ENCODE data around the gene LRRK1.

LRRK1 gene

GRCh38 chr15:101055411-101055810, 136.3 kb downstream of the LRRK1 start:
- Histone ChIP-seq H3K9me2 (ENCODE audit: low read depth, low read length) (no peaks in the 10 kb centered on the region), H3K27me3 (ENCODE audit: insufficient read depth, low read length) (no peaks in the 10 kb centered on the region), H4K20me1 (ENCODE audit: insufficient read depth, low read length) (no peaks in the 10 kb centered on the region), H3K9ac (ENCODE audit: low read length) (no peak overlapping the region), H3K4me3 (ENCODE audit: low read depth, low read length, poor library complexity, severe bottlenecking) (no peak overlapping the region), H3F3A (ENCODE audit: insufficient read depth, low read length) (no peaks in the 10 kb centered on the region), H3K36me3 (ENCODE audit: insufficient read depth, low read length) (peaks cover 100% of the 10 kb centered on the region), H3K79me2 (ENCODE audit: insufficient read depth, low read length) (no peaks in the 10 kb centered on the region), H3K4me2 (ENCODE audit: low read length) (no peak overlapping the region), H3K27ac (ENCODE audit: low read depth, low read length, poor library complexity, severe bottlenecking) (no peak overlapping the region), H3K4me1 (ENCODE audit: insufficient read depth, low read length, severe bottlenecking) (no peaks in the 10 kb centered on the region), H3K9me3 (ENCODE audit: low read length) (no peaks in the 10 kb centered on the region), H2AFZ (ENCODE audit: low read length) (no peak overlapping the region)
- TF ChIP-seq CTCF (IDR thresholded peaks at IDR 0.05; ENCODE audit: low read length) (no peak), EZH2 (IDR thresholded peaks at IDR 0.05; ENCODE audit: borderline replicate concordance, low read length) (no peak)

GRCh38 chr15:101056366-101057334, 137.5 kb downstream of the LRRK1 start:
- Histone ChIP-seq H3K9me2 (ENCODE audit: low read depth, low read length) (no peaks in the 10 kb centered on the region), H3K4me3 (ENCODE audit: low read depth, low read length, poor library complexity, severe bottlenecking) (no peak overlapping the region), H3F3A (ENCODE audit: insufficient read depth, low read length) (no peaks in the 10 kb centered on the region), H3K4me2 (ENCODE audit: low read length) (no peak overlapping the region), H3K27me3 (ENCODE audit: insufficient read depth, low read length) (no peaks in the 10 kb centered on the region), H3K36me3 (ENCODE audit: insufficient read depth, low read length) (peaks cover 96% of the 10 kb centered on the region), H2AFZ (ENCODE audit: low read length) (no peak overlapping the region), H4K20me1 (ENCODE audit: insufficient read depth, low read length) (no peaks in the 10 kb centered on the region), H3K9me3 (ENCODE audit: low read length) (no peaks in the 10 kb centered on the region), H3K27ac (ENCODE audit: low read depth, low read length, poor library complexity, severe bottlenecking) (no peak overlapping the region), H3K9ac (ENCODE audit: low read length) (no peak overlapping the region), H3K4me1 (ENCODE audit: insufficient read depth, low read length, severe bottlenecking) (peaks cover 11% of the 10 kb centered on the region), H3K79me2 (ENCODE audit: insufficient read depth, low read length) (no peaks in the 10 kb centered on the region)
- TF ChIP-seq CTCF (IDR thresholded peaks at IDR 0.05; ENCODE audit: low read length) (no peak), EZH2 (IDR thresholded peaks at IDR 0.05; ENCODE audit: borderline replicate concordance, low read length) (no peak)

- no peaks in the 10 kb centered on the region for H3K9me2 ChIP-seq (ENCODE audit: low read depth, low read length)
- peaks cover 92% of the 10 kb centered on the region for H3K36me3 ChIP-seq (ENCODE audit: insufficient read depth, low read length)
- no peak overlapping the region for H3K4me2 ChIP-seq (ENCODE audit: low read length)
- H3K4me3 ChIP-seq (ENCODE audit: low read depth, low read length, poor library complexity, severe bottlenecking): no peak overlapping the region
- no peak overlapping the region for H3K27ac ChIP-seq (ENCODE audit: low read depth, low read length, poor library complexity, severe bottlenecking)
- no peak overlapping the region for H2AFZ ChIP-seq (ENCODE audit: low read length)
- H3K27me3 ChIP-seq (ENCODE audit: insufficient read depth, low read length): no peaks in the 10 kb centered on the region
- no peak for TF ChIP-seq CTCF (IDR thresholded peaks at IDR 0.05; ENCODE audit: low read length)
- no peak overlapping the region for H3K9ac ChIP-seq (ENCODE audit: low read length)
- no peaks in the 10 kb centered on the region for H3K9me3 ChIP-seq (ENCODE audit: low read length)
- H4K20me1 ChIP-seq (ENCODE audit: insufficient read depth, low read length): no peaks in the 10 kb centered on the region
- peaks cover 24% of the 10 kb centered on the region for H3K4me1 ChIP-seq (ENCODE audit: insufficient read depth, low read length, severe bottlenecking)
- H3K79me2 ChIP-seq (ENCODE audit: insufficient read depth, low read length): no peaks in the 10 kb centered on the region
- H3F3A ChIP-seq (ENCODE audit: insufficient read depth, low read length): no peaks in the 10 kb centered on the region
Measured at GRCh38 chr15:101057841-101058407, 138.8 kb downstream of the LRRK1 start.
